Kidney (tissue), 14 donors: Measurements from ENCODE around the gene CDH6. TPM values are rescaled to one million over a fixed set of nuclear protein-coding genes. Genes with fewer than 3 reads are reported as not detected.

Source experiments
- DNase-seq, 5 donors: peaks; one replicate each; pipeline ENCODE4 v3.0.0-alpha.2; 2013 to 2020
- FAIRE-seq: peaks from 2 replicates; lab custom pipeline; 2012; peaks lifted over from hg19 to GRCh38; lab: Jason Lieb, UNC
- H3K27ac ChIP-seq, 2 donors: one replicate each; pipeline ENCODE4 v1.7.0; 2013; ENCODE audit warnings: low read depth in 2 of 2, low read length in 2 of 2, inconsistent platforms in 1 of 2
- H3K27me3 ChIP-seq: one replicate; pipeline ENCODE4 v1.7.1; 2013; ENCODE audit warnings: low read length, inconsistent platforms; ENCODE audit not compliant: control insufficient read depth, insufficient read depth
- H3K36me3 ChIP-seq, 3 donors: one replicate each; pipeline versions ENCODE4 v1.7.0 to v1.7.1; 2013; ENCODE audit warnings: low read length in 3 of 3, control low read depth in 1 of 3, inconsistent platforms in 1 of 3; ENCODE audit not compliant: insufficient read depth in 3 of 3, control insufficient read depth in 2 of 3
- H3K4me1 ChIP-seq, 3 donors: one replicate each; pipeline versions ENCODE4 v1.7.0 to v1.7.1; 2013; ENCODE audit warnings: low read length in 3 of 3, inconsistent platforms in 1 of 3, low read depth in 1 of 3; ENCODE audit not compliant: control insufficient read depth in 2 of 3, insufficient read depth in 2 of 3
- H3K4me3 ChIP-seq, 3 donors: one replicate each; pipeline versions ENCODE4 v1.7.0 to v1.8.1; 2013; ENCODE audit warnings: low read length in 3 of 3, control low read depth in 1 of 3, inconsistent platforms in 1 of 3
- H3K9ac ChIP-seq, 3 donors: one replicate each; pipeline versions ENCODE4 v1.7.0 to v1.7.1; 2013; ENCODE audit warnings: low read length in 3 of 3, control low read depth in 1 of 3, inconsistent platforms in 1 of 3
- H3K9me3 ChIP-seq, 3 donors: one replicate each; pipeline versions ENCODE4 v1.7.0 to v1.7.1; 2013; ENCODE audit warnings: low read length in 3 of 3, control low read depth in 1 of 3, inconsistent platforms in 1 of 3; ENCODE audit not compliant: control insufficient read depth in 2 of 3, insufficient read depth in 1 of 3
- CTCF ChIP-seq: IDR thresholded peaks from 3 replicates; pipeline ENCODE4 v1.5.1; 2012; ENCODE audit warnings: mild to moderate bottlenecking, moderate library complexity, borderline replicate concordance; ENCODE audit not compliant: insufficient read depth; ENCODE audit errors: extremely low read depth
- intact Hi-C: fragments of 100-400 bp; cut with DNase I; formaldehyde crosslinking; loops from one replicate; pipeline ENCODE4 v1.11.1; 2022
- polyA plus RNA-seq: library from polyadenylated mRNA; stranded (reverse); fragments of 350-450 nt; fragmentation: Illumina TruSeq; extraction: RNeasy Lipid Tissue Mini Kit (QIAGEN cat#74804); gene quantifications from one replicate; pipeline ENCODE4 v1.2.3, GENCODE V29; 2014; ENCODE audit warnings: low read depth, low replicate concordance; ENCODE audit not compliant: insufficient read depth
- total RNA-seq: library from RNA; stranded (reverse); fragmentation: NEBNext Ultra II Directional; extraction: Animal tissue kit (Norgen Biotek cat#: 25700); gene quantifications from one replicate; pipeline ENCODE4 v1.2.1, GENCODE V29; 2021
- donor health status: control.
- donor health status: control.
- donor health status: control.
- donor health status: control.
- donor health status: control.
- donor health status: DM: yes; HTN: yes; CAD: no.
- donor health status: Normal renal cell carcinoma (clear cell type).

The CDH6 gene
- total and polyA plus RNA-seq, 2 donors from 2014 or later: 21.8 to 196 TPM

DNA sequence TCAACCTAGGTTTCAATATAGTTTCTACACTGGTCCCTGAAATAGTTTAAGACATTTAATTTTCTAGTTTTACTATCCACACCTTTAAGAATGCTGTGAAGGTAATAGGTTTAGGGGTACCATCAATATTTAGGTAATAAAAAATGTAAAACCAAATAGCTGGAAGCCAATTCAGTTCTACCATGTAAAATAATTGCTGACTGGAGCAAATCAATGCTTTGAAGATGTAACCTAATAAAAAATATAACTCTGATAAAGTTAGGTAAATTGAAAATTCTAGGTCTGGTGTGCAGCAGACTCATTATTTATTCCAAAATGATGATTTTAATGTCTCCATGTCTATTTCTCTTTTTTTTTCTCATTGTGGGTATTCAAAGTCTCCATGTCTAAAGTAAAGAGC lies 21.8 kb downstream of the CDH6 start:
- Histone ChIP-seq H3K9me3 (no peaks in the 10 kb centered on the region), H3K36me3 (no peaks in the 10 kb centered on the region), H3K9ac (no peak overlapping the region), H3K4me3 (no peak overlapping the region), H3K4me1 (peaks cover 2 to 8% (median 5%) of the 10 kb centered on the region in 3 donors), H3K27me3 (no peaks in the 10 kb centered on the region), H3K27ac (no peak overlapping the region)
- DNase-seq: no peak
- intact Hi-C loops: no loop called here
- FAIRE-seq: no peak
- TF ChIP-seq CTCF: no peak

- DNase-seq: no peak
- Histone ChIP-seq H3K27me3 (no peaks in the 10 kb centered on the region), H3K4me1 (peaks cover 2 to 7% (median 5%) of the 10 kb centered on the region in 3 donors), H3K4me3 (no peak overlapping the region), H3K27ac (no peak overlapping the region), H3K36me3 (no peaks in the 10 kb centered on the region), H3K9me3 (no peaks in the 10 kb centered on the region), H3K9ac (no peak overlapping the region)
- no peak for TF ChIP-seq CTCF
- intact Hi-C loops: no loop called here
- FAIRE-seq: no peak
Observed at GRCh38 chr5:31217446-31217845, 24.0 kb downstream of the CDH6 start.

GRCh38 chr5:31218978-31219377 lies 25.5 kb downstream of the CDH6 start:
- no peaks in the 10 kb centered on the region for H3K36me3 ChIP-seq
- no peak for TF ChIP-seq CTCF
- peaks cover 0 to 7% (median 2%) of the 10 kb centered on the region in 3 donors for H3K4me1 ChIP-seq
- no peaks in the 10 kb centered on the region for H3K27me3 ChIP-seq
- no peaks in the 10 kb centered on the region for H3K9me3 ChIP-seq
- DNase-seq: no peak
- no peak overlapping the region for H3K9ac ChIP-seq
- H3K27ac ChIP-seq: no peak overlapping the region
- no peak for FAIRE-seq
- no peak overlapping the region for H3K4me3 ChIP-seq
- intact Hi-C loops: no loop called here

- Histone ChIP-seq H3K9me3 (no peaks in the 10 kb centered on the region), H3K9ac (no peak overlapping the region), H3K4me3 (no peak overlapping the region), H3K4me1 (peaks cover 0 to 7% (median 0%) of the 10 kb centered on the region in 3 donors), H3K27me3 (no peaks in the 10 kb centered on the region), H3K27ac (no peak overlapping the region), H3K36me3 (no peaks in the 10 kb centered on the region)
- no peak for TF ChIP-seq CTCF
- no peak for DNase-seq
- intact Hi-C loops: no loop called here
- FAIRE-seq: no peak
Observed at GRCh38 chr5:31221001-31221400, 27.5 kb downstream of the CDH6 start.
